IMR-90 (cell line): ENCODE data around the gene MORN4. TPM values are rescaled to one million over a fixed set of nuclear protein-coding genes. Genes with fewer than 3 reads are reported as not detected.

Experiments
- ATAC-seq: fragments of 200-7000 bp; cut with Tn5 transposase; 2 replicates; pipeline ENCODE4 v1.9.1; 2020; ENCODE audit warnings: low read depth, mild to moderate bottlenecking, moderate library complexity
- BruUV-seq: library from RNA; stranded (reverse); fragments of 400-500 nt; replicated peaks from 2 replicates; lab custom pipeline; 2021; lab: Mats Ljungman, UMichigan
- CTCF ChIA-PET: fragments of 300-600 bp; formaldehyde crosslinking; extraction: SDS; loops from one replicate; lab custom pipeline; 2021; ENCODE audit warnings: antibody characterized with exemption; lab: Yijun Ruan, JAX
- POLR2A ChIA-PET: fragments of 300-600 bp; sonication (Branson Sonifier 250); formaldehyde crosslinking; loops from one replicate; lab custom pipeline; 2022; ENCODE audit warnings: antibody characterized with exemption; ENCODE audit not compliant: unreplicated experiment; lab: Charles Lee
- DNase-seq: peaks from one replicate; pipeline ENCODE4 v3.0.0; 2013
- H2AFZ ChIP-seq: replicated peaks from 2 replicates; pipeline ENCODE3; 2013; ENCODE audit warnings: low read length, mild to moderate bottlenecking; ENCODE audit not compliant: poor library complexity
- H2AK5ac ChIP-seq: 2 replicates; pipeline ENCODE4 v1.6.1; 2013; ENCODE audit warnings: low read depth, low read length, inconsistent platforms
- H2AK9ac ChIP-seq: replicated peaks from 2 replicates; pipeline ENCODE3; 2013; ENCODE audit warnings: mild to moderate bottlenecking, low read depth, low read length, moderate library complexity; ENCODE audit not compliant: poor library complexity
- H2BK120ac ChIP-seq: 2 replicates; pipeline ENCODE4 v1.6.1; 2013; ENCODE audit warnings: low read depth, low read length, inconsistent platforms
- H2BK15ac ChIP-seq: 3 replicates; pipeline ENCODE4 v1.6.1; 2013; ENCODE audit warnings: low read depth, low read length, inconsistent platforms
- H2BK20ac ChIP-seq: 2 replicates; pipeline ENCODE4 v1.6.1; 2013; ENCODE audit warnings: low read depth, mild to moderate bottlenecking, inconsistent platforms, low read length, moderate library complexity
- H2BK5ac ChIP-seq: 2 replicates; pipeline ENCODE4 v1.6.1; 2013; ENCODE audit warnings: mild to moderate bottlenecking, low read depth, low read length, inconsistent platforms; ENCODE audit not compliant: poor library complexity, severe bottlenecking
- H3K14ac ChIP-seq: replicated peaks from 2 replicates; pipeline ENCODE4 v1.6.1; 2013; ENCODE audit warnings: low read depth, low read length, inconsistent platforms
- H3K18ac ChIP-seq: 2 replicates; pipeline ENCODE4 v1.6.1; 2013; ENCODE audit warnings: low read depth, low read length, control low read depth
- H3K23ac ChIP-seq: 2 replicates; pipeline ENCODE4 v1.6.1; 2013; ENCODE audit warnings: low read depth, low read length, inconsistent platforms
- H3K27ac ChIP-seq: 2 replicates; pipeline ENCODE4 v1.5.1; 2013; ENCODE audit warnings: mild to moderate bottlenecking, control low read depth, low read length; ENCODE audit not compliant: insufficient read depth
- H3K27me3 ChIP-seq: 2 replicates; pipeline ENCODE4 v1.6.1; 2013; ENCODE audit warnings: low read length; ENCODE audit not compliant: control insufficient read depth, insufficient read depth
- H3K36me3 ChIP-seq: 2 replicates; pipeline ENCODE4 v1.6.1; 2013; ENCODE audit warnings: low read length, mixed read lengths; ENCODE audit not compliant: control insufficient read depth, insufficient read depth
- H3K4ac ChIP-seq: 2 replicates; pipeline ENCODE4 v1.6.1; 2013; ENCODE audit warnings: low read depth, low read length, inconsistent platforms
- H3K4me1 ChIP-seq: 2 replicates; pipeline ENCODE4 v1.6.1; 2013; ENCODE audit warnings: low read length, mixed read lengths; ENCODE audit not compliant: control insufficient read depth, insufficient read depth
- H3K4me2 ChIP-seq: 2 replicates; pipeline ENCODE4 v1.6.1; 2013; ENCODE audit warnings: low read depth, mild to moderate bottlenecking, control low read depth, low read length, moderate library complexity
- H3K4me3 ChIP-seq: 2 replicates; pipeline ENCODE4 v1.5.1; 2013; ENCODE audit warnings: low read depth, mild to moderate bottlenecking, control low read depth, low read length, moderate library complexity; ENCODE audit not compliant: insufficient read depth
- H3K56ac ChIP-seq: 2 replicates; pipeline ENCODE4 v1.6.1; 2013; ENCODE audit warnings: low read length, inconsistent platforms; ENCODE audit not compliant: insufficient read depth; ENCODE audit errors: extremely low read depth
- H3K79me1 ChIP-seq, 2 experiments: 2 replicates each; pipeline ENCODE4 v1.6.1; 2013; ENCODE audit warnings: low read length in 2 of 2, inconsistent platforms in 1 of 2, low read depth in 1 of 2
- H3K9ac ChIP-seq: 2 replicates; pipeline ENCODE4 v1.6.1; 2013; ENCODE audit warnings: low read depth, low read length, control low read depth
- H3K9me1 ChIP-seq: 2 replicates; pipeline ENCODE4 v1.6.1; 2013; ENCODE audit warnings: low read length, inconsistent platforms; ENCODE audit not compliant: insufficient read depth
- H3K9me3 ChIP-seq: 2 replicates; pipeline ENCODE4 v1.6.1; 2013; ENCODE audit warnings: low read length; ENCODE audit not compliant: control insufficient read depth, insufficient read depth
- H4K20me1 ChIP-seq: 2 replicates; pipeline ENCODE4 v1.6.1; 2013; ENCODE audit warnings: low read length, inconsistent platforms; ENCODE audit not compliant: insufficient read depth
- H4K5ac ChIP-seq: 2 replicates; pipeline ENCODE4 v1.6.1; 2013; ENCODE audit warnings: mild to moderate bottlenecking, low read depth, low read length, control low read depth
- H4K8ac ChIP-seq, 2 experiments: 2 replicates each; pipeline ENCODE4 v1.6.1; 2013; ENCODE audit warnings: low read depth in 2 of 2, low read length in 2 of 2, control low read depth in 1 of 2, inconsistent platforms in 1 of 2
- H4K91ac ChIP-seq: 2 replicates; pipeline ENCODE4 v1.6.1; 2013; ENCODE audit warnings: low read depth, low read length, inconsistent platforms; ENCODE audit not compliant: insufficient read depth
- BHLHE40 ChIP-seq: fragments of 150-350 bp; IDR thresholded peaks from 2 replicates; pipeline ENCODE4 v1.6.1; 2016; ENCODE audit warnings: mild to moderate bottlenecking, low read depth, low read length
- FOS ChIP-seq: fragments of 150-350 bp; IDR thresholded peaks from 2 replicates; pipeline ENCODE4 v1.6.1; 2016; ENCODE audit warnings: low read depth, low read length
- MAZ ChIP-seq: IDR thresholded peaks from 2 replicates; pipeline ENCODE4 v1.6.1; 2012; ENCODE audit warnings: low read depth, mild to moderate bottlenecking, low read length, improper control_type of control experiment, moderate library complexity, borderline replicate concordance
- MXI1 ChIP-seq: IDR thresholded peaks from 2 replicates; pipeline ENCODE4 v1.6.1; 2012; ENCODE audit warnings: low read depth, mild to moderate bottlenecking, low read length, moderate library complexity, borderline replicate concordance
- NFE2L2 ChIP-seq: fragments of 150-350 bp; IDR thresholded peaks from 2 replicates; pipeline ENCODE4 v1.6.1; 2016; ENCODE audit warnings: low read depth, mild to moderate bottlenecking, low read length
- POLR2A ChIP-seq: IDR thresholded peaks from 2 replicates; pipeline ENCODE4 v1.6.1; 2012; ENCODE audit warnings: mild to moderate bottlenecking, low read depth, low read length
- RAD21 ChIP-seq: IDR thresholded peaks from 2 replicates; pipeline ENCODE4 v1.6.1; 2012; ENCODE audit warnings: low read length, improper control_type of control experiment
- RCOR1 ChIP-seq: IDR thresholded peaks from 2 replicates; pipeline ENCODE4 v1.6.1; 2012; ENCODE audit warnings: mild to moderate bottlenecking, low read length, improper control_type of control experiment; ENCODE audit not compliant: insufficient replicate concordance
- RFX5 ChIP-seq: IDR thresholded peaks from 2 replicates; pipeline ENCODE4 v1.8.0; 2012; ENCODE audit warnings: low read depth, mild to moderate bottlenecking, low read length, moderate library complexity
- WGBS, 2 experiments: methylation state at CpG; one replicate each; pipeline versions ENCODE4 v1.1.5 to v1.1.7; 2013; ENCODE audit warnings: missing lambda C conversion rate in 2 of 2; ENCODE audit not compliant: insufficient read length in 1 of 2; ENCODE audit errors: extremely low coverage in 2 of 2; 5-methylcytosine and 5-hydroxymethylcytosine counted together
- dilution Hi-C: fragments of 300-500 bp; cut with HindIII; formaldehyde crosslinking; loops from one replicate; pipeline ENCODE4 v1.14.3; 2018; ENCODE audit warnings: low sequenced_read_pairs; ENCODE audit not compliant: unreplicated experiment
- in situ Hi-C: fragments of 300-500 bp; cut with MboI; formaldehyde crosslinking; loops from 3 replicates; pipeline ENCODE4 v1.14.3; 2019; ENCODE audit warnings: low sequenced_read_pairs, inconsistent platforms, mixed read lengths
- intact Hi-C: fragments of 100-400 bp; cut with micrococcal nuclease; formaldehyde crosslinking; loops from 2 replicates; pipeline ENCODE4 v1.10.0; 2022
- polyA plus RNA-seq, 3 experiments: library from polyadenylated mRNA; depleted of rRNA; stranded (reverse); fragments of >200 nt; gene quantifications; 2 replicates each; pipeline ENCODE4 v1.2.3, GENCODE V29; 2012; ENCODE audit warnings: low replicate concordance in 1 of 3
- total RNA-seq: library from RNA; depleted of rRNA; stranded (reverse); fragments of >200 nt; gene quantifications from 2 replicates; pipeline ENCODE4 v1.2.3, GENCODE V29; 2012
- TF ChIP-seq, protein P1 (sequence below): fragments of 150-350 bp; IDR thresholded peaks from 2 replicates; pipeline ENCODE4 v1.6.1; 2016; ENCODE audit warnings: low read depth, mild to moderate bottlenecking, low read length, moderate library complexity, borderline replicate concordance

MORN4 gene
- total and polyA plus RNA-seq, 2 of the 4 experiments (the other 2 are of a cell fraction): 3.2 to 8.4 TPM

DNA sequence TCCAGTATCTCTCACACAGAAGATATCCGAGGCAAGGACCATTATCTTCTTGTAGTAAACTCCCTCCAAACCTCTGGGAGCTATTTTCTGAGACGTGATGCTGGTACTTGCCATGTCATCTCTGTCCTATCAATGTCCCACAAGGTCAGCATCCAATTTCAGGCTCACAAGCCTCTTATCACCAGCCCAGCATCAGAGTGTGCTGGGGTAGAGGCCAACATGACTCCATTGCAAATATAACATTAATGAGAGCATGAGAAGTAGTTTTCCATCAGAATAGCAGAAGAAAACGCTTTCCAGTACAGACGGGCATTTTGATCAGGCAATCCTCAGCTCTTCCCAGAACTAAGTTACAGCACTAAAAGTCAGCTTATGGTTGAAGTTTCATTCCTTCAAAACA, 5.6 kb downstream of the MORN4 start:
- in situ Hi-C loops: no loop called here
- BruUV-seq: no TSS peak
- no peak overlapping the region for H2BK20ac ChIP-seq
- no peak overlapping the region for H2AFZ ChIP-seq
- H3K9ac ChIP-seq: no peak overlapping the region
- dilution Hi-C loops: no loop called here
- H3K27ac ChIP-seq: peak overlapping the region; percentile 83; the same call in 1 of the 2 replicates
- H2BK5ac ChIP-seq: peak overlapping the region; percentile 22
- no peaks in the 10 kb centered on the region for H4K20me1 ChIP-seq
- H3K4me3 ChIP-seq: no peak overlapping the region
- H2BK120ac ChIP-seq: peak overlapping the region; percentile 20; the same call in 1 of the 2 replicates
- intact Hi-C loops: no loop called here
- no peak overlapping the region for H4K8ac ChIP-seq
- ATAC-seq (peak; percentile 28; the same call in 1 of the 2 replicates), DNase-seq (no peak)
- H3K14ac ChIP-seq: no peak overlapping the region
- H3K27me3 ChIP-seq: no peaks in the 10 kb centered on the region
- no peaks in the 10 kb centered on the region for H3K9me3 ChIP-seq
- no peak overlapping the region for H2AK9ac ChIP-seq
- TF ChIP-seq RAD21 (no peak), MXI1 (no peak), MAZ (no peak), BHLHE40 (no peak), POLR2A (no peak), NFE2L2 (no peak), RCOR1 (no peak), FOS (no peak), RFX5 (no peak)
- TF ChIP-seq, protein P1, sequence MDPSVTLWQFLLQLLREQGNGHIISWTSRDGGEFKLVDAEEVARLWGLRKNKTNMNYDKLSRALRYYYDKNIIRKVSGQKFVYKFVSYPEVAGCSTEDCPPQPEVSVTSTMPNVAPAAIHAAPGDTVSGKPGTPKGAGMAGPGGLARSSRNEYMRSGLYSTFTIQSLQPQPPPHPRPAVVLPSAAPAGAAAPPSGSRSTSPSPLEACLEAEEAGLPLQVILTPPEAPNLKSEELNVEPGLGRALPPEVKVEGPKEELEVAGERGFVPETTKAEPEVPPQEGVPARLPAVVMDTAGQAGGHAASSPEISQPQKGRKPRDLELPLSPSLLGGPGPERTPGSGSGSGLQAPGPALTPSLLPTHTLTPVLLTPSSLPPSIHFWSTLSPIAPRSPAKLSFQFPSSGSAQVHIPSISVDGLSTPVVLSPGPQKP: no peak
- H3K23ac ChIP-seq: peak overlapping the region; percentile 8; the same call in 1 of the 2 replicates
- H3K18ac ChIP-seq: peak overlapping the region; percentile 90
- peak overlapping the region; percentile 48; the same call in 1 of the 2 replicates for H4K91ac ChIP-seq
- H3K79me1 ChIP-seq: peaks cover 2 to 17% of the 10 kb centered on the region in 2 experiments; a peak in 3 of 4 replicates
- no peak overlapping the region for H3K56ac ChIP-seq
- no peaks in the 10 kb centered on the region for H3K36me3 ChIP-seq
- H3K4me2 ChIP-seq: peak overlapping the region; percentile 76
- no peak overlapping the region for H2BK15ac ChIP-seq
- peaks cover 17% of the 10 kb centered on the region for H3K4me1 ChIP-seq
- 63% methylated on average over 1 of the region's 4 CpGs; no CpG with 5 or more reads in 1 of the 2 experiments for WGBS, 2 experiments
- H3K9me1 ChIP-seq: peaks cover 13% of the 10 kb centered on the region
- ChIA-PET CTCF (interaction anchor here (0.9 kb wide), 1 partner anchor 14 kb away, joined by 3 read pairs; no protein-coding TSS in a partner anchor), POLR2A (interaction anchor here (1.0 kb wide), 1 partner anchor 14 kb away, joined by 3 read pairs; no protein-coding TSS in a partner anchor)
- peak overlapping the region; percentile 16; the same call in 1 of the 2 replicates for H2AK5ac ChIP-seq
- peak overlapping the region; percentile 67 for H4K5ac ChIP-seq
- peak overlapping the region; percentile 48; the same call in 1 of the 2 replicates for H3K4ac ChIP-seq
